Measurements from ENCODE around the gene FAM156A.
"Not testable (repeated sequence)": the region's sequence is repeated elsewhere in the genome, so short reads cannot be mapped to it uniquely, and the experiment has no call there.

Gene FAM156A

GRCh38 chrX:52958113-52958959 is at the start of gene FAM156A:
Gene FAM156A (minus strand): TSS chrX:52958518. CDS start chrX:52948588, 9,930 bp downstream.
- DNase-seq (ENCODE audit: low spot score): not testable (repeated sequence)

GRCh38 chrX:53005327-53005726 is 47.0 kb upstream of the FAM156A start:
- DNase-seq (ENCODE audit: low spot score): no peak

GRCh38 chrX:53004811-53005210 is 46.5 kb upstream of the FAM156A start:
- no peak for DNase-seq (ENCODE audit: low spot score)

- no peak for DNase-seq (ENCODE audit: low spot score)
These were observed 45.7 kb upstream of the FAM156A start for GRCh38 chrX:53004038-53004437.

- DNase-seq (ENCODE audit: low spot score): no peak
These were observed 44.8 kb upstream of the FAM156A start for GRCh38 chrX:53003111-53003510.

GRCh38 chrX:53001958-53002357 is 43.6 kb upstream of the FAM156A start:
- no peak for DNase-seq (ENCODE audit: low spot score)

- no peak for DNase-seq (ENCODE audit: low spot score)
These were observed 42.3 kb upstream of the FAM156A start for GRCh38 chrX:53000447-53001135.

GRCh38 chrX:52995987-52996331 is 37.6 kb upstream of the FAM156A start:
- no peak for DNase-seq (ENCODE audit: low spot score)

- peak; percentile 96 for DNase-seq (ENCODE audit: low spot score)
These were observed 37.0 kb upstream of the FAM156A start for GRCh38 chrX:52995135-52995986.

- no peak for DNase-seq (ENCODE audit: low spot score)
These were observed 32.5 kb upstream of the FAM156A start for GRCh38 chrX:52990848-52991247.

GRCh38 chrX:52990011-52990631 is 31.8 kb upstream of the FAM156A start:
- DNase-seq (ENCODE audit: low spot score): peak; percentile 38

GRCh38 chrX:52988985-52989917 is 30.9 kb upstream of the FAM156A start:
- DNase-seq (ENCODE audit: low spot score): no peak

GRCh38 chrX:52983321-52984000 is 25.1 kb upstream of the FAM156A start:
- DNase-seq (ENCODE audit: low spot score): no peak

GRCh38 chrX:52979993-52980392 is 21.7 kb upstream of the FAM156A start:
- DNase-seq (ENCODE audit: low spot score): peak; percentile 42

- no peak for DNase-seq (ENCODE audit: low spot score)
These were observed 21.2 kb upstream of the FAM156A start for GRCh38 chrX:52979568-52979967.

- no peak for DNase-seq (ENCODE audit: low spot score)
These were observed 19.6 kb upstream of the FAM156A start for GRCh38 chrX:52977953-52978352.

GRCh38 chrX:52975576-52975975 is 17.3 kb upstream of the FAM156A start:
- not testable (repeated sequence) for DNase-seq (ENCODE audit: low spot score)

GRCh38 chrX:52974336-52974992 is 16.1 kb upstream of the FAM156A start:
- DNase-seq (ENCODE audit: low spot score): peak; percentile 63

GRCh38 chrX:52967922-52968321 is 9.6 kb upstream of the FAM156A start:
- not testable (repeated sequence) for DNase-seq (ENCODE audit: low spot score)
